Bronchial epithelial cell (primary cell): ENCODE data around the gene ELK1. TPM values are rescaled to one million over a fixed set of nuclear protein-coding genes. Genes with fewer than 3 reads are reported as not detected.

Experiments
- DNase-seq: peaks from one replicate; pipeline ENCODE4 v3.0.0-alpha.2; 2010; ENCODE audit warnings: low read depth
- FAIRE-seq: peaks from 2 replicates; lab custom pipeline; 2011; peaks lifted over from hg19 to GRCh38; lab: Jason Lieb, UNC
- H3K27me3 ChIP-seq: 2 replicates; pipeline ENCODE4 v1.5.1; 2011; ENCODE audit warnings: low read length; ENCODE audit not compliant: control insufficient read depth, insufficient read depth
- H3K36me3 ChIP-seq: 2 replicates; pipeline ENCODE4 v1.5.1; 2011; ENCODE audit warnings: low read length; ENCODE audit not compliant: control insufficient read depth, insufficient read depth
- H3K4me3 ChIP-seq: 2 replicates; pipeline ENCODE4 v1.5.1; 2011; ENCODE audit warnings: mild to moderate bottlenecking, low read depth, low read length, control low read depth
- total RNA-seq: library from RNA; depleted of rRNA; stranded (reverse); fragments of >200 nt; gene quantifications from 2 replicates; pipeline ENCODE4 v1.2.1, GENCODE V29; 2014
- TF ChIP-seq, protein P1 (sequence below): IDR thresholded peaks from 2 replicates; pipeline ENCODE4 v1.5.1; 2011; ENCODE audit warnings: mild to moderate bottlenecking, moderate library complexity, low read length, control low read depth, inconsistent platforms; ENCODE audit not compliant: insufficient read depth, severe bottlenecking

Gene ELK1, protein sequence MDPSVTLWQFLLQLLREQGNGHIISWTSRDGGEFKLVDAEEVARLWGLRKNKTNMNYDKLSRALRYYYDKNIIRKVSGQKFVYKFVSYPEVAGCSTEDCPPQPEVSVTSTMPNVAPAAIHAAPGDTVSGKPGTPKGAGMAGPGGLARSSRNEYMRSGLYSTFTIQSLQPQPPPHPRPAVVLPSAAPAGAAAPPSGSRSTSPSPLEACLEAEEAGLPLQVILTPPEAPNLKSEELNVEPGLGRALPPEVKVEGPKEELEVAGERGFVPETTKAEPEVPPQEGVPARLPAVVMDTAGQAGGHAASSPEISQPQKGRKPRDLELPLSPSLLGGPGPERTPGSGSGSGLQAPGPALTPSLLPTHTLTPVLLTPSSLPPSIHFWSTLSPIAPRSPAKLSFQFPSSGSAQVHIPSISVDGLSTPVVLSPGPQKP
- total RNA-seq = 8.4 and 9.5 TPM in 2 replicates

DNA sequence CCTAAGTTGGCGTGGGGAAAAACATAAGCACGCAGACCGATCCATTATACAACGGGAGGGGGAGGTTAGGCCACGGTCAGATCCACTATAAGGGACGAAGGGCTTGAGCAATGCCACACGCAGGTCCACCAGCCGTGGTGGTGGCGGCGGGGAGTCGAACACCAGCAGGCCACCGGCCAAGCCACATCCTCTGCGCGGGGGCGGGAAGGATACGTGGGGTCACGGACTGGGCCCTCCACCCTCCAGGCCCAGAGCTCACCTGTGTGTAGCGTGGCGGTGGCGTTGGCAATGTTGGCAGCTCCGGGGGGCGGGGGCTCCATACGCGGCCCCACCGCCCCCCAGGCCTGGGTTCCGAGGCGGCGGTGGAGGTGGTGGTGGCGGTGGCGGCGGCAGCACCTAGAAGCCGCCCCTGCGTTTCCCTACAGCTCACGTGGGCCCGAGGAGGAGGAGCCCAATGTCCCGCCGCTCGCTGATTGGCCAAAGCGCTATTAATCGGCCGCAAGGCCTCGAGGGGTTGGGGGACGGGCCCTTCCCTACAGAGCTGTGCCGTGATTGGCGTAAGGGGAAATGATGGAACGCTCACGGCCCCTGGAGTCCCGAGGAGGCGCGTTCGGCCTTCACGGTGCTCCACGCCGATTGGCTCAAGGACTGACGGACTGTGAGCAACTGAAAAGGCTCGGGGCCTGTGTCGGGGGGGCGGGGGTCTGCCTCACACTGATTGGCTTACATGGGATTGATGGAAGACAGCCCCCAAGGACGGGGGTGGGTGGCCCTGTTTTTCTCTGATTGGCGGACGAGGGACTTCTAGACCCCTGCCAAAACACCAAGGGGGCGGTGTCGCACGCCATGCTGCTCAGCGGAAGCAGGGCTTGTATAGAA is at the start of gene ELK1:
TSS of gene ELK1 (minus strand) at position 400 of the 879 bp plus-strand sequence. CDS start 9,122 bp downstream, outside the sequence.
- DNase-seq (peak; percentile 90), FAIRE-seq (no peak)
- no peaks in the 10 kb centered on the region for H3K27me3 ChIP-seq
- no peaks in the 10 kb centered on the region for H3K36me3 ChIP-seq
- peak within 1 kb of the TSS; percentile 73 for H3K4me3 ChIP-seq
- TF ChIP-seq, protein P1, sequence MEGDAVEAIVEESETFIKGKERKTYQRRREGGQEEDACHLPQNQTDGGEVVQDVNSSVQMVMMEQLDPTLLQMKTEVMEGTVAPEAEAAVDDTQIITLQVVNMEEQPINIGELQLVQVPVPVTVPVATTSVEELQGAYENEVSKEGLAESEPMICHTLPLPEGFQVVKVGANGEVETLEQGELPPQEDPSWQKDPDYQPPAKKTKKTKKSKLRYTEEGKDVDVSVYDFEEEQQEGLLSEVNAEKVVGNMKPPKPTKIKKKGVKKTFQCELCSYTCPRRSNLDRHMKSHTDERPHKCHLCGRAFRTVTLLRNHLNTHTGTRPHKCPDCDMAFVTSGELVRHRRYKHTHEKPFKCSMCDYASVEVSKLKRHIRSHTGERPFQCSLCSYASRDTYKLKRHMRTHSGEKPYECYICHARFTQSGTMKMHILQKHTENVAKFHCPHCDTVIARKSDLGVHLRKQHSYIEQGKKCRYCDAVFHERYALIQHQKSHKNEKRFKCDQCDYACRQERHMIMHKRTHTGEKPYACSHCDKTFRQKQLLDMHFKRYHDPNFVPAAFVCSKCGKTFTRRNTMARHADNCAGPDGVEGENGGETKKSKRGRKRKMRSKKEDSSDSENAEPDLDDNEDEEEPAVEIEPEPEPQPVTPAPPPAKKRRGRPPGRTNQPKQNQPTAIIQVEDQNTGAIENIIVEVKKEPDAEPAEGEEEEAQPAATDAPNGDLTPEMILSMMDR = no peak

DNA sequence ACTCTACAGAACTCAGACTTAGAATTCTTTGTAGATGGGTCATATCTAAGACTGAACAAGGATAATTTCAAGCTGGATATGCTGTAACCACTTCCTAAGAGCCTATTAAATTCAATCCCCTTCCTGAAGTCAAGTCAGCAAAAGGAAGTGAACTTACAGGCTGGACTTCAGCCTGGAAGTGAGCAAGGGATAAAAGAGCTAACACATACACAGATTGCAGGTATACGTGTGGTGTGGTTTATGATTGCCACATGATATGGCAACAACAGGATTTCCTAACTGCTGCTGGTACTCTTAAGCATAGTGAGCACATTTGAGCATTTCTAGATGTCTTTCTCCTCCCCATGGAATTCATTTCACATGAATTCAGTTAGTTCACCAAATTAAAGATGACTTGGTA is 46.8 kb upstream of the ELK1 start:
- no peak for FAIRE-seq
- H3K36me3 ChIP-seq = no peaks in the 10 kb centered on the region
- DNase-seq = peak; percentile 35
- TF ChIP-seq, protein P1 = no peak
- no peak overlapping the region for H3K4me3 ChIP-seq
- no peaks in the 10 kb centered on the region for H3K27me3 ChIP-seq

DNA sequence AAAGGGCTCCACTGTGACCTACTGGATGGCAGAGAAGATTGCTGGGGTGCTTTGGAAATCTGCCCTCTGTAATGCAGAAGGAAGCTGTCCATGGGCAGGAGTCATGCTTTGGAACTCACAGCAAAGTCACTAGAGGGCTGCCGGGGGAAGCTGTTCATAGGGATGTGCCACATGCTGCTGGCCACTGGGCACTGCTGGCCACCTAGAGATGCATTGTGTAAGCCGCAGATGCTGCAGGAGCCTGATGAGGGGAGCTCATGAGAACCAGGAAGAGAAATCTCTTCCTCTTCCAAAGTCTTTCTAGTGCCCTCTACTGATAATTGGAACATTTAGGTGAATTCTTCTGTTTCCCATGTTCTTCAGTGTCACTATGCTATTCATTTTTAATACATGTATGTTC is 39.8 kb upstream of the ELK1 start:
- no peaks in the 10 kb centered on the region for H3K36me3 ChIP-seq
- no peak overlapping the region for H3K4me3 ChIP-seq
- no peak for FAIRE-seq
- no peaks in the 10 kb centered on the region for H3K27me3 ChIP-seq
- TF ChIP-seq, protein P1 = no peak
- DNase-seq = no peak

DNA sequence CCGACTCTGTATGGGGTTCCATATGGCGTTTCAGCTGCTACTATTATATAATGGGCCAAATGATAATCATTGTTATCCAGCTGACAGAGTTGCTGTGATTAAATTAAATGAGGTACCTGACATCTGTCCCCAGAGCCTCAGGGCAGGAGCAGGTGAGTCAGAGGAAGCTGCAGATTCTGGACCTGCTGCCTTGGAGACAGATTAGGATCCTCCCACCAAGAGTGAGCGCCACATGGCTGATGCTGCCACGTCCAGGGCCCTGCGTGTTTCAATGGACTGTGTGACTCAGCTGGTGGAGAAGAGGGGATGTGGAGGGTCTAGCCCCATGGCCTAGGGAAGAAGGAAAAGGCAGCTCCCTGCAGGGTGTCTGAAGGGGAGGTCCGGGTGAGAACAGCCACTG is 36.9 kb upstream of the ELK1 start:
- DNase-seq (peak; percentile 32), FAIRE-seq (no peak)
- Histone ChIP-seq H3K4me3 (no peak overlapping the region), H3K36me3 (no peaks in the 10 kb centered on the region), H3K27me3 (no peaks in the 10 kb centered on the region)
- TF ChIP-seq, protein P1 = no peak

DNA sequence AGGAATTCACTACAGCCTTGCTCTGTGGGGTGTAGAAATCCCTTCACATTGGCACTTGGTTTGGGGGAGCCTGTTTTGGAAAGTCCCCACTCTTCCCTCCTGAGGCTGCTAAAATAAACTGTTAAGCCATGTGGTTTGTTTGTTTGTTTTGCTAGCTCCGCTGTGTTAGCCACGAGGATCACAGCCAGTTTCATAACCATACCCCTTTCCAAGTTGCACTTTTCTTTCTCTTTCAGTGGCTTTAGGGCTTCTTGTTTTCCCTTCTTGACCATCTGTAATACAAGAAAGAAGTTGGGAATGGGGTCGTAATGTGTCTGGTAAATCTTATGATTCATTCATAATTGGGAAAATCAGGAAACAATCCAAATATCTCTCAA is 33.5 kb upstream of the ELK1 start:
- FAIRE-seq (no peak), DNase-seq (no peak)
- H3K4me3 ChIP-seq = no peak overlapping the region
- no peaks in the 10 kb centered on the region for H3K36me3 ChIP-seq
- H3K27me3 ChIP-seq = no peaks in the 10 kb centered on the region
- TF ChIP-seq, protein P1 = no peak
